HG03439 (cell line): ENCODE results near the gene FGD2.
"Not testable (repeated sequence)": the region's sequence is repeated elsewhere in the genome, so short reads cannot be mapped to it uniquely, and the experiment has no call there.

Experiments
- ATAC-seq: cut with Tn5 transposase; IDR thresholded peaks from one replicate; pipeline ENCODE4 v1.9.1; 2021; ENCODE audit warnings: mild to moderate bottlenecking, moderate library complexity; ENCODE audit not compliant: unreplicated experiment

FGD2 gene

GRCh38 chr6:37057128-37057471 lies 51.6 kb downstream of the FGD2 start:
- ATAC-seq = no peak

- ATAC-seq = no peak
Measured at GRCh38 chr6:37057678-37058077, 52.2 kb downstream of the FGD2 start.

GRCh38 chr6:37058084-37058586 lies 52.7 kb downstream of the FGD2 start:
- no peak for ATAC-seq

GRCh38 chr6:37058984-37059343 lies 53.5 kb downstream of the FGD2 start:
- not testable (repeated sequence) for ATAC-seq

- no peak for ATAC-seq
Measured at GRCh38 chr6:37059344-37060194, 54.1 kb downstream of the FGD2 start.

GRCh38 chr6:37060195-37060559 lies 54.7 kb downstream of the FGD2 start:
- no peak for ATAC-seq

- ATAC-seq = no peak
Measured at GRCh38 chr6:37061157-37061804, 55.8 kb downstream of the FGD2 start.

- ATAC-seq = no peak
Measured at GRCh38 chr6:37062424-37062823, 57.0 kb downstream of the FGD2 start.

GRCh38 chr6:37068356-37069270 lies 63.2 kb downstream of the FGD2 start:
- no peak for ATAC-seq

- ATAC-seq = no peak
Measured at GRCh38 chr6:37069639-37070038, 64.2 kb downstream of the FGD2 start.

- no peak for ATAC-seq
Measured at GRCh38 chr6:37072526-37072925, 67.1 kb downstream of the FGD2 start.

- ATAC-seq = no peak
Measured at GRCh38 chr6:37074053-37074827, 68.8 kb downstream of the FGD2 start.

- no peak for ATAC-seq
Measured at GRCh38 chr6:37077191-37077904, 71.9 kb downstream of the FGD2 start.

GRCh38 chr6:37077905-37078296 lies 72.4 kb downstream of the FGD2 start:
- ATAC-seq = no peak
